Measurements from ENCODE around the gene SARM1.

GRCh38 chr17:28395968-28396367 lies 24.5 kb downstream of the SARM1 start:
- TF ChIP-seq, protein P1, sequence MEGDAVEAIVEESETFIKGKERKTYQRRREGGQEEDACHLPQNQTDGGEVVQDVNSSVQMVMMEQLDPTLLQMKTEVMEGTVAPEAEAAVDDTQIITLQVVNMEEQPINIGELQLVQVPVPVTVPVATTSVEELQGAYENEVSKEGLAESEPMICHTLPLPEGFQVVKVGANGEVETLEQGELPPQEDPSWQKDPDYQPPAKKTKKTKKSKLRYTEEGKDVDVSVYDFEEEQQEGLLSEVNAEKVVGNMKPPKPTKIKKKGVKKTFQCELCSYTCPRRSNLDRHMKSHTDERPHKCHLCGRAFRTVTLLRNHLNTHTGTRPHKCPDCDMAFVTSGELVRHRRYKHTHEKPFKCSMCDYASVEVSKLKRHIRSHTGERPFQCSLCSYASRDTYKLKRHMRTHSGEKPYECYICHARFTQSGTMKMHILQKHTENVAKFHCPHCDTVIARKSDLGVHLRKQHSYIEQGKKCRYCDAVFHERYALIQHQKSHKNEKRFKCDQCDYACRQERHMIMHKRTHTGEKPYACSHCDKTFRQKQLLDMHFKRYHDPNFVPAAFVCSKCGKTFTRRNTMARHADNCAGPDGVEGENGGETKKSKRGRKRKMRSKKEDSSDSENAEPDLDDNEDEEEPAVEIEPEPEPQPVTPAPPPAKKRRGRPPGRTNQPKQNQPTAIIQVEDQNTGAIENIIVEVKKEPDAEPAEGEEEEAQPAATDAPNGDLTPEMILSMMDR (conservative IDR thresholded peaks at IDR 0.05; ENCODE audit: low read depth, low read length), result no peak
- no peak for TF ChIP-seq EZH2 (IDR thresholded peaks at IDR 0.05; ENCODE audit: borderline replicate concordance, low read depth, low read length, poor library complexity, severe bottlenecking)

Data from A673 (cell line).